Heart left ventricle (tissue), 13 donors: ENCODE measurements around the gene ODF4.

Source experiments
- POLR2A ChIP-seq, 2 donors: fragments of 450-650 bp; IDR thresholded peaks; one replicate each; pipeline ENCODE4 v1.6.1; 2017; ENCODE audit warnings: antibody characterized with exemption in 2 of 2, mild to moderate bottlenecking in 2 of 2, moderate library complexity in 2 of 2
- TF ChIP-seq, protein P1 (sequence below), 12 donors: fragments of 200-600 bp; sonication (generic) in 4 of 12; IDR thresholded peaks; one replicate each; pipeline versions ENCODE4 v1.5.0 to v1.8.0; 2018 to 2022; ENCODE audit warnings: antibody characterized with exemption in 12 of 12, mild to moderate bottlenecking in 5 of 12
- donor health status: ischemic (EF 13 %, LVEDD 7.1; RV severe dilation, severe dysfunction).
- donor health status: DM: no; HTN: yes; CAD: no.
- donor health status: DM: no; HTN: no; CAD: no.
- donor health status: ischemic (EF 25% LVEDD 6.9; RV normal size, moderate dysfunction).
- donor health status: ischemic (EF 25% LVEDD 5.7; RV mildly dilated, moderate dysfunction).
- donor health status: ischemic (EF 35%, LVEDD 5.7; RV mildly dilated, moderate dysfunction).
- donor health status: nonischemic (EF 11% LVEDD 7.7; RV severe dilation, severe dysfunction).
- donor health status: DM: yes; HTN: yes; CAD: no.
- donor health status: PGD.
- donor health status: ischemic (EF 29% LVEDD 5.4; RV normal size, mild dysfunction).
- donor health status: nonischemic (EF 23%, LVEDD 6.1; RV moderate dilation, normal function).

DNA sequence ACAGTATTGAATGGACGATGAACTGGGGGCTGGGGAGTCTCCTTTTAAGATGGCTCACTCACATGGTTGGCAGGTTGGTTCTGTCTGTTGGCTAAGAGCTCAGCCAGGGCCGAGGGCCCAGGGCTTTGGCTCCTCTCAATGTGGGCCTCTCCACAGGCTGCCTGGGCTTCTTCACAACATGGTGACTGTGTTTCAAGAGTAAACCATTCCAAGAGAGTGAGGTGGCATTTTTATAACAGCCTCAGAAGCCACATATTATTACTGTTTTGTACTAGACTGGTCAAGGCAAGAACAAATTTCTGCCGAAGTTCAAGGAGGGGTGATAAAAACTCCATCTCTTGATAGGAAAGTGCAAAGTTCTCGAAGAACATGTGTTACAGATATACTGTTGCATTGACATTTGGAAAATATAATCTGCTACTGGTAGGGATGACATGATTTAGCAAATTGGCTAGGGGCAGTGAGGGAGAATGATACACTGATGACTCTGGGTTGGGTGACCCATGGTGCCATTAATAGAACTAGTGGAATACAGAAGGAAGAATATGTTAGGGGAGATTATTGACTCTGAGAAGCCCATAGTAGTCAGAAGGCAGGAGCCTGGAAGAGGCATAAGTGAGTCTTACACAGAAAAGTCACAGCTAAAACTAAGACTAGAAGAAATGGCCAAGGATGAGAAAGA is 23.2 kb downstream of the ODF4 start:
- TF ChIP-seq, protein P1, sequence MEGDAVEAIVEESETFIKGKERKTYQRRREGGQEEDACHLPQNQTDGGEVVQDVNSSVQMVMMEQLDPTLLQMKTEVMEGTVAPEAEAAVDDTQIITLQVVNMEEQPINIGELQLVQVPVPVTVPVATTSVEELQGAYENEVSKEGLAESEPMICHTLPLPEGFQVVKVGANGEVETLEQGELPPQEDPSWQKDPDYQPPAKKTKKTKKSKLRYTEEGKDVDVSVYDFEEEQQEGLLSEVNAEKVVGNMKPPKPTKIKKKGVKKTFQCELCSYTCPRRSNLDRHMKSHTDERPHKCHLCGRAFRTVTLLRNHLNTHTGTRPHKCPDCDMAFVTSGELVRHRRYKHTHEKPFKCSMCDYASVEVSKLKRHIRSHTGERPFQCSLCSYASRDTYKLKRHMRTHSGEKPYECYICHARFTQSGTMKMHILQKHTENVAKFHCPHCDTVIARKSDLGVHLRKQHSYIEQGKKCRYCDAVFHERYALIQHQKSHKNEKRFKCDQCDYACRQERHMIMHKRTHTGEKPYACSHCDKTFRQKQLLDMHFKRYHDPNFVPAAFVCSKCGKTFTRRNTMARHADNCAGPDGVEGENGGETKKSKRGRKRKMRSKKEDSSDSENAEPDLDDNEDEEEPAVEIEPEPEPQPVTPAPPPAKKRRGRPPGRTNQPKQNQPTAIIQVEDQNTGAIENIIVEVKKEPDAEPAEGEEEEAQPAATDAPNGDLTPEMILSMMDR (IDR thresholded peaks at IDR 0.05): no peak
- no peak for TF ChIP-seq POLR2A (IDR thresholded peaks at IDR 0.05)
